ENCODE data around the gene PARD3.
"Not testable (repeated sequence)": the region's sequence is repeated elsewhere in the genome, so short reads cannot be mapped to it uniquely, and the experiment has no call there.

The PARD3 gene

DNA sequence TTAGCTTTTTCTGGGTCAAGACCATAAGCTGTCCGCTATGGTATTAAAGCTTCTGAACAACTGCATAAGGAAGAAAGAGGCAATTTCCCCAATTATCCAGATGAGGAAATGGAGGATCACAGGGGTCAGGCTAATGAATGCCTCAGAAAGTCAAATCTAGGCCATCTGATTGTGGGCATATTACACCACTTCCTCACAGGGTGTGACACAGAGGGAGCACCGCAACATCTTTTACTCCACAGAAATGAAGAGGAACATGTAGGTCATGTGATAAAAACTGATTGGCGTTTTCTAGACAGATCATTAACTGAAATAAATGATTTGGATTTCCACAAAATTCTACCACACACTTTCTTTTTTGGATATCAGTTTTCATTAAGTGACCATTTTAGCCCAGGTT lies 384.4 kb downstream of the PARD3 start:
- TF ChIP-seq, protein P1, sequence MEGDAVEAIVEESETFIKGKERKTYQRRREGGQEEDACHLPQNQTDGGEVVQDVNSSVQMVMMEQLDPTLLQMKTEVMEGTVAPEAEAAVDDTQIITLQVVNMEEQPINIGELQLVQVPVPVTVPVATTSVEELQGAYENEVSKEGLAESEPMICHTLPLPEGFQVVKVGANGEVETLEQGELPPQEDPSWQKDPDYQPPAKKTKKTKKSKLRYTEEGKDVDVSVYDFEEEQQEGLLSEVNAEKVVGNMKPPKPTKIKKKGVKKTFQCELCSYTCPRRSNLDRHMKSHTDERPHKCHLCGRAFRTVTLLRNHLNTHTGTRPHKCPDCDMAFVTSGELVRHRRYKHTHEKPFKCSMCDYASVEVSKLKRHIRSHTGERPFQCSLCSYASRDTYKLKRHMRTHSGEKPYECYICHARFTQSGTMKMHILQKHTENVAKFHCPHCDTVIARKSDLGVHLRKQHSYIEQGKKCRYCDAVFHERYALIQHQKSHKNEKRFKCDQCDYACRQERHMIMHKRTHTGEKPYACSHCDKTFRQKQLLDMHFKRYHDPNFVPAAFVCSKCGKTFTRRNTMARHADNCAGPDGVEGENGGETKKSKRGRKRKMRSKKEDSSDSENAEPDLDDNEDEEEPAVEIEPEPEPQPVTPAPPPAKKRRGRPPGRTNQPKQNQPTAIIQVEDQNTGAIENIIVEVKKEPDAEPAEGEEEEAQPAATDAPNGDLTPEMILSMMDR (IDR thresholded peaks at IDR 0.05; ENCODE audit: insufficient read depth, low read length, poor library complexity, severe bottlenecking), result no peak
- no peaks in the 10 kb centered on the region for H3K27me3 ChIP-seq (replicated peaks; ENCODE audit: control insufficient read depth, insufficient read depth, low read length)
- no peak overlapping the region for H3K4me3 ChIP-seq (replicated peaks; ENCODE audit: low read depth, low read length)
- H3K36me3 ChIP-seq (ENCODE audit: control insufficient read depth, insufficient read depth, low read length), result no peaks in the 10 kb centered on the region
- DNase-seq (ENCODE audit: extremely low read depth, insufficient read length), result no peak

DNA sequence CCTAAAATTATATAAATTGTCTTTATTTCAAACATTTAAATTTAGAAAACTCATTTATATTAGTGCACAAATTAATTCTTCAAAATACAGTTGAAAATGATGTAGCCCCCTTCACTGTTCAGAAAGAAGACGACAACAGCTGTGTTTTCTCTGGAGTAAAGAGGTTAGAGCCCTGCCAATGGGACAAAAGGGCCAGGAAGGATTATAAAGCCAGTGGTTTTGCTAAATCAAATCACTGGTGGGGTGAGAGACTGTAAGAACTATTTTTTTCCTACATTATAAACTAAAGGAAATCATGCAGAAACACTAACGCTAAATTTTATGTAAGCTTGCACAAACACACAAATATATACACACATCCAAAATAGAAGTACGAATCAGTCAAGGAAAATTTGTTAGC lies 386.6 kb downstream of the PARD3 start:
- H3K36me3 ChIP-seq (ENCODE audit: control insufficient read depth, insufficient read depth, low read length), result no peaks in the 10 kb centered on the region
- H3K27me3 ChIP-seq (replicated peaks; ENCODE audit: control insufficient read depth, insufficient read depth, low read length), result no peaks in the 10 kb centered on the region
- no peak overlapping the region for H3K4me3 ChIP-seq (replicated peaks; ENCODE audit: low read depth, low read length)
- TF ChIP-seq, protein P1 (IDR thresholded peaks at IDR 0.05; ENCODE audit: insufficient read depth, low read length, poor library complexity, severe bottlenecking), result no peak
- no peak for DNase-seq (ENCODE audit: extremely low read depth, insufficient read length)

DNA sequence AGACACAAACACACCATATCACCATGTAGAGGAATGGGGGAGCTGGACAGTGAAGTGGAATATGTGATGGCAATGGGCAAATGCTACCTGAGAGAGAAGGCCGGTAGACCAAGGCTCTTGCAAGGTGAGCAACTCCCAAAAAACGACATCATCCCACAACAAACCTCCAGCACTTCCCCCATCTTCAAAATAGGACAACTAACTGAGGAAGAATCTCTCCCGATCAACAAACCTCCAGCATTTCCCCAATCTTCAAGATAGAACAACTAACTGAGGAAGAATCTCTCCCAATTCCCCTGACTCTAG lies 387.2 kb downstream of the PARD3 start:
- TF ChIP-seq, protein P1 (IDR thresholded peaks at IDR 0.05; ENCODE audit: insufficient read depth, low read length, poor library complexity, severe bottlenecking), result no peak
- Histone ChIP-seq H3K27me3 (replicated peaks; ENCODE audit: control insufficient read depth, insufficient read depth, low read length) (no peaks in the 10 kb centered on the region), H3K36me3 (ENCODE audit: control insufficient read depth, insufficient read depth, low read length) (no peaks in the 10 kb centered on the region), H3K4me3 (replicated peaks; ENCODE audit: low read depth, low read length) (no peak overlapping the region)
- DNase-seq (ENCODE audit: extremely low read depth, insufficient read length), result no peak

DNA sequence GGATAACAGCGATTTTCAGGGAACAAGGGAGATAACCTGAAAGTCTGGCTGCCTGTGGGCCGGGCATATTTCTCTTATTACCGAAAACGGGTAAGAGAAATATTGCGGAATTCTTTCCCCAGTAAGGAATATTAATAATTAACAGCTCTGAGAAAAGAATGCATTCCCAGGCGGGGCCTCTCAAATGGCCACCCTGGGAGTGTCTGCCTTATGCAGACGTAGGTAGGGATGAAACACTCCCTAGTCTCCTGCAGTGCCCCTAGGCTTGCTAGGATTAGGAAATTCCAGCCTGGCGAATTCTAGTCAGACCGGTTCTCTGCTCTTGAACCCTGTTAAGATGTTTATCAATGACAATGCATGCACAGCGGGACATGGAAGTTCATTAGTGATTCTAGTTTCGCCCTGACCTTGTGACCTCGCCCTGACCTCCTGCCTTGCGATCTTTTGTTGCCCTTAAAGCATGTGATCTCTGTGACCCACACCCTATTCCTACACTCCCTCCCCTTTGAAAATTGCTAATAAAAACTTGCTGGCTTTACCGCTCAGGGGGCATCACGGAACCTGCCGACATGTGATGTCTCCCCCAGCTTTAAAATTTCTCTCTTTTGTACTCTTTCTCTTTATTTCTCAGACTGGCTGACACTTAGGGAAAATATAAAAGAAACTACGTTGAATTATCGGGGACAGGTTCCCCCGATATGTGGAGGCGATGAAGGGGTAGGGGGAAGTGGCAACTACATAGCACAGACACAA lies 387.8 kb downstream of the PARD3 start:
- not testable (repeated sequence) for H3K4me3 ChIP-seq (replicated peaks; ENCODE audit: low read depth, low read length); H3K27me3 ChIP-seq (replicated peaks; ENCODE audit: control insufficient read depth, insufficient read depth, low read length); H3K36me3 ChIP-seq (ENCODE audit: control insufficient read depth, insufficient read depth, low read length); DNase-seq (ENCODE audit: extremely low read depth, insufficient read length)

DNA sequence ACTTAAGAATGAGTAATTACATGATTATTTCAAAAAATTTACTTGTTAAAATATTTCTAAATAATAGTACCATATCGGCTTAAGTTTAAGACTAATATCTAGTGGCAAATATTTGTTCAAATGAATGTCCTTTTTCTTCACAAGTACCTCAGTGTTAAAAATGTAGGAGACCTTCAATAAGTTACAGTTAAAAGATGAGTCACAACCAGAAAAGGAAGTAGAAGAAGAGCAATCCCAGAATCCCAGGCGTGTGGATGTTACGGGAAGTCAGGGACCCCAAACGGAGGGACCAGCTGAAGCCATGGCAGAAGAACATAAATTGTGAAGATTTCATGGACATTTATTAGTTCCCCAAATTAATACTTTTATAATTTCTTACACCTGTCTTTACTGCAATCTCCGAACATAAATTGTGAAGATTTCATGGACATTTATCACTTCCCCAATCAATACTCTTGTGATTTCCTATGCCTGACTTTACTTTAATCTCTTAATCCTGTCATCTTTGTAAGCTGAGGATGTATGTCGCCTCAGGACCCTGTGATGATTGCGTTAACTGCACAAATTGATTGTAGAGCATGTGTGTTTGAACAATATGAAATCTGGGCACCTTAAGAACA lies 388.4 kb downstream of the PARD3 start:
- H3K4me3 ChIP-seq (replicated peaks; ENCODE audit: low read depth, low read length); H3K27me3 ChIP-seq (replicated peaks; ENCODE audit: control insufficient read depth, insufficient read depth, low read length); H3K36me3 ChIP-seq (ENCODE audit: control insufficient read depth, insufficient read depth, low read length); DNase-seq (ENCODE audit: extremely low read depth, insufficient read length): not testable (repeated sequence)

DNA sequence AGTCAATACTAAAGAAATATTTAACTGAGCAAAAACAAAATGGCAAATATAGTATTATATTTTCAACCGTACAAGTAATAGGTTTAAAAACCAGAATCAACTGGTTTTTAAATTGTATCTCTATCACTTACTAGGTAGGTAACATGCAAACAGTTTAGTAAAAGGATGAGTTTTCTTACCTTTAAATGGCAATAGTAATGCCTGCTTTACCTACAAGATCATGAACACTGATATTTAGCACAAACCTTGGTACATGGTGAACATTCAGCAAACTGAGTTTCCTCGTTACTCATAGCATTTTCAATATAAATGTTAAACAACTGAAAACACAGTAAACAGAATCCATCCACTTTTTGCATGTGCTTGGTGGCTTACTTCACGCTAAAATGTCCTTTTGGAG lies 389.1 kb downstream of the PARD3 start:
- TF ChIP-seq, protein P1 (IDR thresholded peaks at IDR 0.05; ENCODE audit: insufficient read depth, low read length, poor library complexity, severe bottlenecking), result no peak

More for the DNA sequence above, 389.1 kb downstream of the PARD3 start:
- H3K36me3 ChIP-seq (ENCODE audit: control insufficient read depth, insufficient read depth, low read length), result no peaks in the 10 kb centered on the region
- DNase-seq (ENCODE audit: extremely low read depth, insufficient read length), result no peak
- H3K27me3 ChIP-seq (replicated peaks; ENCODE audit: control insufficient read depth, insufficient read depth, low read length), result no peaks in the 10 kb centered on the region
- H3K4me3 ChIP-seq (replicated peaks; ENCODE audit: low read depth, low read length), result no peak overlapping the region

All from GM06990 (cell line).